Activated T-helper 2 cell treated with anti-CD3 and anti-CD28 coated beads, Interferon-gamma antibody, Interleukin-2, Interleukin-4, amounts not matched to agents 10 μg/mL and 5 μg/mL and 100 μg/mL, durations not matched to agents 14 hours and 24 hours and 36 hours (primary cell): ENCODE results near the gene DEFB108B. TPM values are rescaled to one million over a fixed set of nuclear protein-coding genes. Genes with fewer than 3 reads are reported as not detected.
"Not testable (repeated sequence)": the region's sequence is repeated elsewhere in the genome, so short reads cannot be mapped to it uniquely, and the experiment has no call there.

ENCODE experiments used
- DNase-seq: peaks from one replicate; pipeline ENCODE4 v3.0.0; 2021; ENCODE audit warnings: low spot score
- H3K27ac Mint-ChIP-seq: one replicate; pipeline ENCODE4 v1.8.0; 2021; ENCODE audit warnings: mixed read lengths
- H3K27me3 Mint-ChIP-seq: one replicate; pipeline ENCODE4 v1.8.0; 2021; ENCODE audit warnings: low read depth, mixed read lengths
- H3K36me3 Mint-ChIP-seq: one replicate; pipeline ENCODE4 v1.8.0; 2021; ENCODE audit warnings: low read depth, mixed read lengths
- H3K4me1 Mint-ChIP-seq: one replicate; pipeline ENCODE4 v1.8.0; 2021; ENCODE audit warnings: low read depth, mixed read lengths
- H3K4me3 Mint-ChIP-seq: one replicate; pipeline ENCODE4 v1.8.0; 2021; ENCODE audit warnings: low read depth, mild to moderate bottlenecking, moderate library complexity, mixed read lengths
- H3K9me3 Mint-ChIP-seq: one replicate; pipeline ENCODE4 v1.8.0; 2021; ENCODE audit warnings: mixed read lengths
- intact Hi-C: fragments of 100-400 bp; cut with micrococcal nuclease; formaldehyde crosslinking; loops from one replicate; pipeline ENCODE4 v1.15.1; 2023
- total RNA-seq: library from RNA; stranded (reverse); gene quantifications from 2 replicates; pipeline ENCODE4 v1.2.3, GENCODE V29; 2022

The DEFB108B gene
- total RNA-seq, 1 donor from 2014 or later, result not detected

DNA sequence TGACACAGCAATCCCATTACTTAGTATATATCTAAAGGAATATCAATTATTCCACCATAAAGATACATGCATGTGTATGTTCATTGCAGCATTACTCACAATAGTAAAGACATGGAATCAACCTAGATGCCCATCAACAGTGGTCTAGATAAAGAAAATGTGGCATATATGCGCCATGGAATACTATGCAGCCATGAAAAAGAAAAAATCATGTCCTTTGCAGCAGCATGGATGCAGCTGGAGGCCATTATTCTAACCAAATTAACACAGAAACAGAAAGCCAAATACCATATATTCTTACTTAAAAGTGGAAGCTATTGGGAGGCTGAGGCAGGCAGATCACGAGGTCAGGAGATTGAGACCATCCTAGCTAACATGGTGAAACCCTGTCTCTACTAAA lies 20.9 kb downstream of the DEFB108B start:
- DNase-seq, H3K27ac Mint-ChIP-seq, H3K4me3 Mint-ChIP-seq, H3K4me1 Mint-ChIP-seq, intact Hi-C loops, H3K27me3 Mint-ChIP-seq, H3K36me3 Mint-ChIP-seq: not testable (repeated sequence)
- peaks cover 19% of the 10 kb centered on the region for H3K9me3 Mint-ChIP-seq

DNA sequence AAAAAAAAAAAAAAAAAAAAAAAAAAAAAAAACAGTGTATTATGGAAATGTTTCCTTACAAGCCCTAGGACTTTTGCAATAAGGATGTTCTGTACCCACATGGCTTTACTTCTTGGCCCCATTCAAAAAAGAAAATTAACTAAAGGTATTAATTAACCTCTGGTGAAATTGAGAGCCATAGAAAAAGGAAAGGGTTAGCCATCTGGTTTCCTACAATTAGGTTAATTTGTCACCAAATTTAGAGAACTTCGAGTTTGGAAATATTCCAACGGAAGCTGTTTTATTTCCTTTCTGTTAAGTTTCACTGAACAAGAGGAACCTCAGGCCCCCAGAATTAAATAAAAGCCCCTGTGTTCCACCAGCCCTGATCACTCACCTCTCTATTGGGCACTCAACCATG lies 22.9 kb downstream of the DEFB108B start:
- H3K9me3 Mint-ChIP-seq, DNase-seq, H3K27ac Mint-ChIP-seq, H3K4me3 Mint-ChIP-seq, H3K36me3 Mint-ChIP-seq, H3K4me1 Mint-ChIP-seq, H3K27me3 Mint-ChIP-seq, intact Hi-C loops: not testable (repeated sequence)

DNA sequence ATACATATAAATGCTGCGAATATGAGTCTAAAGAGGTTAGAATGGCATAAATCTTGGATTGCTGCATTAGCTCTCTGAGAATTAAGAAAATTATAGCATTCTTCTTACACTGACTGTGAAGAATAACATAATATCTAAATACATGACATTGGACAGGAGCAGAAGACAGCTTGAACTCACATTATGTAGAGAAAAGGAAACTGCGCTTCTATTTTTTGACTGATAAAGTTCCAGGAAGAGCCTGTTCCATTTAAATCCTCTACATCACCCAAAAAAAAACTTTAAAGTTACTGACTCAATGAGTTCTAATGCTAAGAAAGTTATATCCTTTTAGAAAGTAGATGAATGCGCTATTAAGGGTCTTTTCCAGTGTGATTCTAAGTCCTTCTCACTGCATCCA lies 27.8 kb downstream of the DEFB108B start:
- H3K36me3 Mint-ChIP-seq, H3K9me3 Mint-ChIP-seq, DNase-seq, intact Hi-C loops, H3K4me1 Mint-ChIP-seq, H3K27me3 Mint-ChIP-seq, H3K27ac Mint-ChIP-seq, H3K4me3 Mint-ChIP-seq: not testable (repeated sequence)

DNA sequence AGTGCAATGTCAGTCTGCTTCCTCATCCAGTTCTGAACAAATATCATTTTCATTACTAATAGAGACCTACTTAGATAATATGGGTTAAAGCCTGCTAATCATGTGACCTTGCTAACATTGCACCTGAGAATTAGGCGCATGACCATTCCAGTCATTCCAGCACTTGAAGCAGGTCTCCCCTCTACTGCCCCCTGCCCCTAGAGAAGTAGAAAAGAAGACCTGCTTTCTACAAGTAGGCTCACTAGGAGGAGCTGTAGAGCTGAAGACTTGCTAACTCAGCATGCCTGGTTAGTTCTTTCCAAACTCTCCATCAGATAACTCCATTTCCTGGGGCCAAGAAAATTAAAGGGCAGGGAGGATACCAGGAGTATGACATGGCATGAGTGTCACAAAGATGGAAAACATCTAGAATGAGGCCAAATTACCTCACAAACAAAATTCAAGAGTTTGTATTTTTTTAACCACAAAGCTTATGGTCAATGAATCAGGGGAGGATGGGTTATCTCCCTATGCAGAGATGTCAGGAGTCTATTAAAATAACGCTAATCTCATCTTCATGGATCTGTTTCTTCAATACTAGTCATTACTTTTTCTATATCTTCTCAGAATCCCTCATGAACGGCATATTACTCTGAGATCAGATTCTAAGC lies 31.1 kb downstream of the DEFB108B start:
- H3K4me1 Mint-ChIP-seq, H3K27ac Mint-ChIP-seq, H3K4me3 Mint-ChIP-seq, H3K9me3 Mint-ChIP-seq, intact Hi-C loops, DNase-seq, H3K27me3 Mint-ChIP-seq, H3K36me3 Mint-ChIP-seq: not testable (repeated sequence)

DNA sequence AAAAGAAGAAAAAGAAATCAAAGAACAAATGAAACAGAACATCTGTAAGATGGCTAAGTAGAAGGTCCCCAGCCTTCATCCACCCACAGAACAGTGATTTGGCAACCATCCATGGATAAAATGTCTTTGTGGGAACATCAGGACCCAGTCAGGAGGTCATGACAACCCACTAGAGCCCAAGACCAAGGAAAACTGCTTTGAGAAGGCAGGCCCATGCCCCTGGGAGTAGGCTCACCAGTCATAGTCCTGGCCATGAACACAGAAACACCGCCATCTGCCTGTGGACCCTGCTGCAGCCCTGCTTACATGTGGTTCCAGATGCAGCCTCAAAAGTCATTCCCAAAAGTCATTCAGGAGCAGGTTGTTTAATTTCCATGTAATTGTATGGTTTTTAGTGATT lies 34.2 kb downstream of the DEFB108B start:
- H3K4me3 Mint-ChIP-seq, H3K4me1 Mint-ChIP-seq, DNase-seq, H3K36me3 Mint-ChIP-seq, H3K27me3 Mint-ChIP-seq, intact Hi-C loops, H3K27ac Mint-ChIP-seq, H3K9me3 Mint-ChIP-seq: not testable (repeated sequence)

DNA sequence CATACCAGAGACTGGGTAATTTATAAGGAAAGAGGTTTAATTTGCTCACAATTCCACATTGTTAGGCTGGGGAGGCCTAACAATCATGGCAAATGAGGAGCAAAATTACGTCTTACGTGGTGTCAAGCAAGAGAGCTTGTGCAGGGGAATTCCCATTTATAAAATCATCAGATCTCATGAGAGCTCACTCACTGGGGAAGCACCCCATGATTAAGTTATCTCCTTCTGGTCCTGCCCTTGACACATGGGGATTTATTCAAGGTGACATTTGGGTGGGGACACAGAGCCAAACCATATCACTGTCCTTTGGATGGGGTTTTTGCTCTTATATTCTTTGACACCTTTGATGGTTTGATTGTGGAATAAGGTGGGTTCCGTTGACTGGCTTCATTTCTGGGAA lies 36.9 kb downstream of the DEFB108B start:
- H3K4me3 Mint-ChIP-seq, H3K27me3 Mint-ChIP-seq, H3K27ac Mint-ChIP-seq, H3K36me3 Mint-ChIP-seq, H3K4me1 Mint-ChIP-seq, DNase-seq, H3K9me3 Mint-ChIP-seq, intact Hi-C loops: not testable (repeated sequence)

DNA sequence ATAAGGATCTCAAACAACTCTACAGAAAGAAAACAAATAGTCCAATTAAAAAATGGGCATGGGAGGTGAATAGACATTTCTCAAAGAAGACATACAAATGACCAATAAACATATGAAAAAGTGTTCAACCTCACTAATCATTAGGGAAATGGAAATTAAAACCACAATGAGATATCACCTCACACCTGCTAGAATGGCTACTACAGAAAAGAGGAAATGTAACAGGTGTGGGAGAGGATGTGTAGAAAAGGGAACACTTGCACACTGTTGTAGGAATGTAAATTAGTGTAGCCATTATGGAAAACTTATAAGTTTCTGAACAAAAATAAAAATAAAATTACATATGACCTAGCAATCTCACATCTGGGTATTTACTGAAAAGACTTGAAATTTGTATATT lies 37.7 kb downstream of the DEFB108B start:
- DNase-seq, H3K4me3 Mint-ChIP-seq, H3K27me3 Mint-ChIP-seq, intact Hi-C loops, H3K36me3 Mint-ChIP-seq, H3K27ac Mint-ChIP-seq, H3K9me3 Mint-ChIP-seq, H3K4me1 Mint-ChIP-seq: not testable (repeated sequence)

DNA sequence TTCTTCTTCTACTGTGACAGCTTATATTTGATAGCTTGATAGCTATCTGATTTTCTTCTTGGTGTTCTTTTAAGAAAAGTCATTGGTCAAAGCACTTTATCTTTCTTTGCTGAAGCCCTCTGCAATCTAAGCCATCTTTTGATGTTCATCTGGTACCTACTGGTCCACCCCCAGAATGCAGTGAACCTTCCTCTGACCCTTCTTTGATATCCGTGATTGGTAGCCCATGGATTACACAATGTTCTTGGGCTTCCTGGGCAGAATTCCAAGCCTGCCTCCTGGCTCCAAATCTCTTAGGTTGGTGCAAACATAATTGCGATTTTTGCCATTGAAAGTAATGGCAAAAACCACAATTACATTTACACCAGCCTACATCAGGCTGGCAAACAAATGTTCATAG lies 43.3 kb downstream of the DEFB108B start:
- H3K4me3 Mint-ChIP-seq, DNase-seq, H3K27ac Mint-ChIP-seq, H3K9me3 Mint-ChIP-seq, H3K27me3 Mint-ChIP-seq, intact Hi-C loops, H3K4me1 Mint-ChIP-seq: not testable (repeated sequence)
- H3K36me3 Mint-ChIP-seq, result peaks cover 18% of the 10 kb centered on the region

DNA sequence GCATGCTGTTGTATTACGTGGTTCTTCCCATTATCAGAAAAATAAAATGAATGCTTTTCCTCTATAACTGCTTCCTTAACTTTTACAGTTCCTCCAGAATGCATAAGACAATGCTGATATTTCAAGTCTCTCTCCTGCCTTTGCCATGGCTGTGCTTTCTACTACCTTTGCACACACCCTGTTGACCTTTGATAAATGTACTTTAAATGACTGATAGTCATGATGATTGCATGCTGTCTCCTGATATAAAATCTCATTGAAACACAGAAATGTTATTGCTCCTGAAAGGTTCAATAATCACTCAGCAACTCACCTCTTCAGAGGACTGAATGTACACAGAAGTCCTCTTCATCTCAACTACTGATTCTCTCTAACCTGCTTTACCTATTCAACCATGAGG lies 45.1 kb downstream of the DEFB108B start, which contains the start of gene DEFB131B:
TSS of gene DEFB131B (plus strand) at position 395 of the 400 bp plus-strand sequence. CDS start at position 395, 0 bp downstream.
- H3K27me3 Mint-ChIP-seq, H3K4me3 Mint-ChIP-seq, DNase-seq, H3K4me1 Mint-ChIP-seq, H3K9me3 Mint-ChIP-seq, intact Hi-C loops, H3K27ac Mint-ChIP-seq: not testable (repeated sequence)
- peaks cover 19% of the 10 kb centered on the region for H3K36me3 Mint-ChIP-seq

DNA sequence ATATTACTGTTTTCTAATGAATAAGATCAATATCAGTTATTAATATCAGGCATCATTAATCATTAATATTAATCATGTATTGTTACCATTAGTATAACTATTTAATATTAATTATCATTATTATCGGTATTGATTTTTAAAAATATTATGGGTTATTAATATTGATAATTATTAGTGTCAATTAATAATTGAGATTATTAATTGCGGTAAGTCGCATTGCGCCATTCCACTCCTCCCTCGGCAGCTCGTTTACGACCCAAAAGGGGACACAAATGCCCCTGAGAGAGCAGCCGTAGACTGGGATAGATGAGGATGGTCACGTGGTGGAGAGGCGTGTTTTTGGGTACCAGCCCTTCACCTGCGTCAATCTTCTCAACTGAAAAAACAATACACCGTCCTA lies 52.8 kb downstream of the DEFB108B start:
- H3K27ac Mint-ChIP-seq, intact Hi-C loops, H3K4me3 Mint-ChIP-seq, H3K9me3 Mint-ChIP-seq, H3K27me3 Mint-ChIP-seq, DNase-seq, H3K36me3 Mint-ChIP-seq, H3K4me1 Mint-ChIP-seq: not testable (repeated sequence)

Other genes with a start within 250 kb of the DEFB108B start
- gene DEFB131B, start 45.3 kb downstream of the DEFB108B start, total RNA-seq, result not detected in 2 replicates
- gene XNDC1N, start 95.4 kb downstream of the DEFB108B start, total RNA-seq, result 14.7 and 15.1 TPM in 2 replicates
- 49.1 and 51.3 TPM in 2 replicates for gene RNF121, start 95.8 kb downstream of the DEFB108B start, total RNA-seq
- gene IL18BP, start 165.7 kb downstream of the DEFB108B start, total RNA-seq, result 12.6 and 13.5 TPM in 2 replicates
- gene NUMA1, start 247.3 kb downstream of the DEFB108B start, total RNA-seq, result 162 and 174 TPM in 2 replicates
- 7.9 and 9.2 TPM in 2 replicates for gene LRRC51, start 247.7 kb downstream of the DEFB108B start, total RNA-seq